BE2C (cell line): ENCODE measurements around the gene CCDC169.

Experiments
- DNase-seq: peaks from one replicate; pipeline ENCODE4 v3.0.0-alpha.2; 2020
- H3K27me3 ChIP-seq: fragments of 250-450 bp; sonication (Bioruptor Pico); 2 replicates; pipeline ENCODE4 v1.5.1; 2020; ENCODE audit warnings: mild to moderate bottlenecking
- H3K36me3 ChIP-seq: fragments of 250-450 bp; sonication (Bioruptor Pico); 2 replicates; pipeline ENCODE4 v1.5.1; 2020; ENCODE audit warnings: mild to moderate bottlenecking
- H3K4me1 ChIP-seq: fragments of 250-450 bp; sonication (Bioruptor Pico); 2 replicates; pipeline ENCODE4 v1.5.1; 2020
- H3K4me3 ChIP-seq: 2 replicates; pipeline ENCODE4 v1.5.1; 2011; ENCODE audit warnings: low read depth, low read length
- H3K9me3 ChIP-seq: fragments of 250-450 bp; sonication (Bioruptor Pico); 2 replicates; pipeline ENCODE4 v1.5.1; 2020
- TF ChIP-seq, protein P1 (sequence below): IDR thresholded peaks from 2 replicates; pipeline ENCODE4 v1.5.1; 2012; ENCODE audit warnings: mild to moderate bottlenecking, low read depth, low read length

The CCDC169 gene

DNA sequence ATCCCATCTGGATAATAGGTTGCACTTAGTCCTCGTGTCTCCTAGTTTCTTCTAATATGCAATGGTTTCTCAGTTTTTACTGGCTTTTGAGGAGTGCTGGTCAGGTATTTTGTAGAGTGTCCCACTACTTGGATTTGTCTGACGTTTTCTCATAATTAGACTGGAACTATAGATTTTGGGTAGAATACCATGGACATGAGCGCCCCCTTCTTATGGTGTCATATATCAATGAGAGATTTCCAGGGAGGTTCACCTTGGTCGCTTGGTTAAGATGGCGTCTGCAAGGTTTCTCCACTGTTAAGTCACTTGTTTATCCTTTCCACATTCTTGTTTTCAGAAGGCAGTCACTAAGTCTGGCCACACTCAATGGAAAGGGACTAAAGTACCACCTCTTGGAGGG is 89.9 kb downstream of the CCDC169 start:
- TF ChIP-seq, protein P1, sequence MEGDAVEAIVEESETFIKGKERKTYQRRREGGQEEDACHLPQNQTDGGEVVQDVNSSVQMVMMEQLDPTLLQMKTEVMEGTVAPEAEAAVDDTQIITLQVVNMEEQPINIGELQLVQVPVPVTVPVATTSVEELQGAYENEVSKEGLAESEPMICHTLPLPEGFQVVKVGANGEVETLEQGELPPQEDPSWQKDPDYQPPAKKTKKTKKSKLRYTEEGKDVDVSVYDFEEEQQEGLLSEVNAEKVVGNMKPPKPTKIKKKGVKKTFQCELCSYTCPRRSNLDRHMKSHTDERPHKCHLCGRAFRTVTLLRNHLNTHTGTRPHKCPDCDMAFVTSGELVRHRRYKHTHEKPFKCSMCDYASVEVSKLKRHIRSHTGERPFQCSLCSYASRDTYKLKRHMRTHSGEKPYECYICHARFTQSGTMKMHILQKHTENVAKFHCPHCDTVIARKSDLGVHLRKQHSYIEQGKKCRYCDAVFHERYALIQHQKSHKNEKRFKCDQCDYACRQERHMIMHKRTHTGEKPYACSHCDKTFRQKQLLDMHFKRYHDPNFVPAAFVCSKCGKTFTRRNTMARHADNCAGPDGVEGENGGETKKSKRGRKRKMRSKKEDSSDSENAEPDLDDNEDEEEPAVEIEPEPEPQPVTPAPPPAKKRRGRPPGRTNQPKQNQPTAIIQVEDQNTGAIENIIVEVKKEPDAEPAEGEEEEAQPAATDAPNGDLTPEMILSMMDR: peak; percentile 21; the same call in 1 of the 2 replicates
- Histone ChIP-seq H3K4me1 (no peaks in the 10 kb centered on the region; the same call in 1 of the 2 replicates), H3K4me3 (no peak overlapping the region), H3K9me3 (no peaks in the 10 kb centered on the region), H3K27me3 (no peaks in the 10 kb centered on the region), H3K36me3 (no peaks in the 10 kb centered on the region)
- no peak for DNase-seq

- no peak for DNase-seq
- TF ChIP-seq, protein P1: no peak
- H3K4me3 ChIP-seq: no peak overlapping the region
- no peaks in the 10 kb centered on the region; the same call in 1 of the 2 replicates for H3K4me1 ChIP-seq
- H3K36me3 ChIP-seq: no peaks in the 10 kb centered on the region
- no peaks in the 10 kb centered on the region for H3K9me3 ChIP-seq
- H3K27me3 ChIP-seq: no peaks in the 10 kb centered on the region
These were observed 104.3 kb downstream of the CCDC169 start for GRCh38 chr13:36193151-36193855.

DNA sequence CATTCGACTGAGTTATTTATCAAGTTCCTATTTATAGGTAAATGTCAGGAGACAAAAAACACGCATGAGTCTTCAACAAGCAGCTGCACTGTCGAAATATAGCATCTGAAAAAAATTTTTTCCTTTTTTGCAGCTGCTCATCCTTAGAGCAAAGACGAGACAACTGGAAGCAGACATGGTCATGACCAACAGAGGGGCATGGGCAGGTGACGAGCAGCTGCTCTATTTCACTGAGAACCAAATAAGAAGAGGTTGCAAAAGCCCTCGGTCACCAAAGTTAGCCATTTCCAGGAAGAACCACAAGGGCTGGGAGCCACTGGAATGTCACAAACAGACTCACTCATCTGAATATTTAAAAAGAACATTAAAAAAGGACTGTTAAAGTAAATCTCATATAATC is 105.4 kb downstream of the CCDC169 start:
- no peaks in the 10 kb centered on the region; the same call in 1 of the 2 replicates for H3K4me1 ChIP-seq
- H3K36me3 ChIP-seq: no peaks in the 10 kb centered on the region
- H3K4me3 ChIP-seq: no peak overlapping the region
- TF ChIP-seq, protein P1: no peak
- no peaks in the 10 kb centered on the region for H3K9me3 ChIP-seq
- no peak for DNase-seq
- no peaks in the 10 kb centered on the region for H3K27me3 ChIP-seq

DNA sequence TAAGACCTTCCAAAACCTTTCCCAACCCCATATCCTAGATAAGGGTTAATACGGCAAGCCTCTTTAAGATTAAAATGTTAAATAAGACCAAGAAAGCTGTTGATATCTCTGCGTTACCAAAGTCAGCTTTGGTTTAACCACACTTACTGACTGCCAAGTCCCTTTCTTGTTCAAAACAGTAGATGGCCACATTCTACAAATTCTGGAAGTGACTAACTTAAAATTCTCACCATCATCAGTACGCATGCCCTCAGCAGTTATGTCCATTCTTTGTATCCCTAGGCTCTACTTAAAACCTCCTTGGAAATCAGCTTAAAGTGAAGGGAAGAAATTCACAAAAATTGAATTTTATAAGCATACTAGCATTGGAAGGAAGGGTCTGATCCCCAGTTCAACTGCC is 106.8 kb downstream of the CCDC169 start:
- H3K4me3 ChIP-seq: no peak overlapping the region
- no peaks in the 10 kb centered on the region for H3K9me3 ChIP-seq
- H3K4me1 ChIP-seq: no peaks in the 10 kb centered on the region; the same call in 1 of the 2 replicates
- no peaks in the 10 kb centered on the region for H3K36me3 ChIP-seq
- no peaks in the 10 kb centered on the region for H3K27me3 ChIP-seq
- no peak for DNase-seq
- TF ChIP-seq, protein P1: no peak

GRCh38 chr13:36188441-36188840 is 109.2 kb downstream of the CCDC169 start:
- H3K4me1 ChIP-seq: no peaks in the 10 kb centered on the region; the same call in 1 of the 2 replicates
- no peaks in the 10 kb centered on the region for H3K9me3 ChIP-seq
- DNase-seq: no peak
- H3K4me3 ChIP-seq: no peak overlapping the region
- TF ChIP-seq, protein P1: no peak
- no peaks in the 10 kb centered on the region for H3K36me3 ChIP-seq
- H3K27me3 ChIP-seq: no peaks in the 10 kb centered on the region

DNA sequence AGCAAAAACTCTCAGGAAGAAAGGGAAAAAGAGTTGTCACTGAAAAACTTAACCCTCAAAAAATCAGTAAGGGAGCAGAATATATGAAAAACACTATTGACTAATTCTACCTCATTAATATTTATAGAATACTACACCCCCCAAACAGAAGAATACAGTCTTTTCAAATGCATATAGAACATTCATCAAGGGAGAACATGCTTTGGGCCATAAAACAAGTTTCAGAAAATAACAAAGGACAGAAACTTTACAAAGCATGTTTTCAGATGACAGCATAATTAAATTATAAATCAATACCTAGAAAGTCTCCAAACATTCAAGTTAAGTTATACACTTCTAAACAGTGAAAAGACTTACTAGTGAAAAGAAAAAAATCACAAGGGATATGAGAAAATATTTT is 113.7 kb downstream of the CCDC169 start:
- Histone ChIP-seq H3K4me1 (no peaks in the 10 kb centered on the region), H3K9me3 (no peaks in the 10 kb centered on the region), H3K27me3 (no peaks in the 10 kb centered on the region), H3K36me3 (no peaks in the 10 kb centered on the region), H3K4me3 (no peak overlapping the region)
- DNase-seq: no peak
- TF ChIP-seq, protein P1: no peak
